HCT116 (cell line): ENCODE data around the gene ZNF282. TPM values are rescaled to one million over a fixed set of nuclear protein-coding genes. Genes with fewer than 3 reads are reported as not detected.

Source experiments
- ATAC-seq: fragments of 200-7000 bp; cut with Tn5 transposase; 2 replicates; pipeline ENCODE4 v1.9.1; 2020; ENCODE audit warnings: mild to moderate bottlenecking, moderate library complexity
- BruUV-seq: library from RNA; stranded (reverse); fragments of 400-500 nt; replicated peaks from 2 replicates; lab custom pipeline; 2021; lab: Mats Ljungman, UMichigan
- CTCF ChIA-PET: fragments of 300-600 bp; sonication (Branson Sonifier 250); formaldehyde crosslinking; loops from one replicate; lab custom pipeline; 2021; ENCODE audit warnings: antibody characterized with exemption; lab: Charles Lee
- POLR2A ChIA-PET: fragments of 300-600, 350-600 bp; sonication (Branson Sonifier 250); formaldehyde crosslinking; loops from one replicate; lab custom pipeline; 2021; ENCODE audit warnings: antibody characterized with exemption; lab: Charles Lee
- RAD21 ChIA-PET, 2 experiments: fragments of 300-600 bp; sonication (Branson Sonifier 250); formaldehyde crosslinking; loops; one replicate each; lab custom pipeline; 2023; ENCODE audit warnings: low total read pairs in 2 of 2; ENCODE audit not compliant: uncharacterized antibody in 2 of 2, unreplicated experiment in 2 of 2, low non-redundant PET in 1 of 2; lab: Charles Lee
- DNase-seq: peaks from one replicate; pipeline ENCODE4 v3.0.0-alpha.2; 2010; ENCODE audit warnings: low read depth, low spot score
- H2AFZ ChIP-seq: fragments of 200-600 bp; shearing (Covaris generic), sonication (generic); 2 replicates; pipeline ENCODE4 v1.6.1; 2017; ENCODE audit warnings: low read depth, mixed run types, mixed read lengths, antibody characterized with exemption, low read length; ENCODE audit not compliant: poor library complexity, severe bottlenecking
- H3K27ac ChIP-seq: 2 replicates; pipeline ENCODE4 v1.5.1; 2012; ENCODE audit warnings: low read depth, low read length
- H3K27me3 ChIP-seq: fragments of 200-600 bp; sonication (generic); 2 replicates; pipeline ENCODE4 v1.6.1; 2016; ENCODE audit warnings: mixed run types, low read length, mixed read lengths; ENCODE audit not compliant: insufficient read depth
- H3K36me3 ChIP-seq, 2 experiments: fragments of 200-500 bp in 1 of 2; fragments of 200-600 bp in 1 of 2; sonication (Bioruptor generic) in 1 of 2; sonication (generic) in 1 of 2; 2 replicates each; pipeline versions ENCODE4 v1.5.1 to v1.6.1; 2014 to 2016; ENCODE audit warnings: low read length in 2 of 2, inconsistent platforms in 1 of 2, mixed read lengths in 1 of 2, mixed run types in 1 of 2; ENCODE audit not compliant: insufficient read depth in 2 of 2, control insufficient read depth in 1 of 2
- H3K4me1 ChIP-seq, 2 experiments: fragments of 200-600 bp in 1 of 2; sonication (generic) in 1 of 2; 2 replicates each; pipeline versions ENCODE4 v1.5.1 to v1.6.1; 2012 to 2017; ENCODE audit warnings: low read length in 2 of 2, inconsistent platforms in 1 of 2, mild to moderate bottlenecking in 1 of 2, mixed read lengths in 1 of 2, mixed run types in 1 of 2, moderate library complexity in 1 of 2; ENCODE audit not compliant: insufficient read depth in 2 of 2, control insufficient read depth in 1 of 2
- H3K4me2 ChIP-seq: fragments of 200-600 bp; sonication (generic); 2 replicates; pipeline ENCODE4 v1.6.1; 2017; ENCODE audit warnings: mixed run types, low read length, mixed read lengths
- H3K4me3 ChIP-seq, 2 experiments: fragments of 200-600 bp in 1 of 2; sonication (generic) in 1 of 2; replicated peaks in 1 of 2; 2 replicates each; pipeline ENCODE4 v1.5.1; 2011 to 2016; ENCODE audit warnings: low read length in 2 of 2, control low read depth in 1 of 2, low read depth in 1 of 2, mild to moderate bottlenecking in 1 of 2, mixed read lengths in 1 of 2, mixed run types in 1 of 2
- H3K79me2 ChIP-seq: fragments of 200-600 bp; sonication (generic); 2 replicates; pipeline ENCODE4 v1.6.1; 2017; ENCODE audit warnings: mild to moderate bottlenecking, mixed run types, low read length, moderate library complexity, mixed read lengths; ENCODE audit not compliant: insufficient read depth
- H3K9ac ChIP-seq: fragments of 200-600 bp; sonication (generic); 2 replicates; pipeline ENCODE4 v1.6.1; 2016; ENCODE audit warnings: low read length, mixed read lengths
- H3K9me2 ChIP-seq: fragments of 200-600 bp; sonication (generic), shearing (Covaris generic); 2 replicates; pipeline ENCODE4 v1.6.1; 2017; ENCODE audit warnings: mixed run types, mild to moderate bottlenecking, moderate library complexity; ENCODE audit not compliant: insufficient read depth
- H3K9me3 ChIP-seq, 2 experiments: fragments of 200-500 bp in 1 of 2; fragments of 200-600 bp in 1 of 2; sonication (Bioruptor generic) in 1 of 2; sonication (generic) in 1 of 2; 2 replicates each; pipeline ENCODE4 v1.6.1; 2014 to 2017; ENCODE audit warnings: low read length in 2 of 2, mixed read lengths in 2 of 2, inconsistent platforms in 1 of 2, low read depth in 1 of 2, mild to moderate bottlenecking in 1 of 2, mixed run types in 1 of 2, moderate library complexity in 1 of 2; ENCODE audit not compliant: control insufficient read depth in 1 of 2, insufficient read depth in 1 of 2
- H4K20me1 ChIP-seq: fragments of 200-600 bp; sonication (generic), shearing (Covaris generic); 2 replicates; pipeline ENCODE4 v1.6.1; 2017; ENCODE audit warnings: mixed run types, mild to moderate bottlenecking, moderate library complexity; ENCODE audit not compliant: insufficient read depth
- CBX3 ChIP-seq: IDR thresholded peaks from 2 replicates; pipeline ENCODE4 v1.6.1; 2012; ENCODE audit warnings: low read depth
- EZH2phosphoT487 ChIP-seq: fragments of 200-600 bp; IDR thresholded peaks from 2 replicates; pipeline ENCODE4 v1.6.1; 2018; ENCODE audit warnings: antibody characterized with exemption, borderline replicate concordance
- FOSL1 ChIP-seq: IDR thresholded peaks from 2 replicates; pipeline ENCODE4 v1.6.1; 2012; ENCODE audit warnings: low read depth
- JUND ChIP-seq: IDR thresholded peaks from 2 replicates; pipeline ENCODE4 v1.6.1; 2012
- POLR2AphosphoS5 ChIP-seq: IDR thresholded peaks from 2 replicates; pipeline ENCODE4 v1.6.1; 2011; ENCODE audit warnings: mild to moderate bottlenecking, low read depth, low read length, moderate library complexity
- RAD21 ChIP-seq: IDR thresholded peaks from 2 replicates; pipeline ENCODE4 v1.6.1; 2012; ENCODE audit warnings: low read depth, mild to moderate bottlenecking
- SIN3A ChIP-seq: IDR thresholded peaks from 2 replicates; pipeline ENCODE4 v1.6.1; 2012; ENCODE audit warnings: low read depth
- SP1 ChIP-seq: IDR thresholded peaks from 2 replicates; pipeline ENCODE4 v1.6.1; 2012; ENCODE audit warnings: low read depth
- SRF ChIP-seq: IDR thresholded peaks from 2 replicates; pipeline ENCODE4 v1.6.1; 2012; ENCODE audit warnings: low read depth
- ZNF274 ChIP-seq: fragments of 200-500 bp; sonication (Bioruptor generic); IDR thresholded peaks from 2 replicates; pipeline ENCODE4 v1.6.1; 2014; ENCODE audit warnings: mild to moderate bottlenecking, low read depth, low read length, inconsistent platforms
- intact Hi-C: fragments of 100-400 bp; cut with micrococcal nuclease; formaldehyde crosslinking; loops from 2 replicates; pipeline ENCODE4 v1.10.0; 2022
- total RNA-seq: library from RNA; stranded (reverse); gene quantifications from one replicate; pipeline ENCODE4 v1.2.1, GENCODE V29; 2021; ENCODE audit not compliant: unreplicated experiment
- TF ChIP-seq, protein P1 (sequence below): IDR thresholded peaks from 2 replicates; pipeline ENCODE4 v1.6.1; 2012; ENCODE audit warnings: low read depth
- TF ChIP-seq, protein P2 (sequence below): IDR thresholded peaks from 2 replicates; pipeline ENCODE4 v1.6.1; 2012
- TF ChIP-seq, protein P3 (sequence below): IDR thresholded peaks from 2 replicates; pipeline ENCODE4 v1.6.1; 2011; ENCODE audit warnings: mild to moderate bottlenecking, low read length, moderate library complexity; ENCODE audit not compliant: insufficient replicate concordance; ENCODE audit errors: extremely low read depth

Gene ZNF282
- total RNA-seq, 1 experiment from 2014 or later = 30.4 TPM

DNA sequence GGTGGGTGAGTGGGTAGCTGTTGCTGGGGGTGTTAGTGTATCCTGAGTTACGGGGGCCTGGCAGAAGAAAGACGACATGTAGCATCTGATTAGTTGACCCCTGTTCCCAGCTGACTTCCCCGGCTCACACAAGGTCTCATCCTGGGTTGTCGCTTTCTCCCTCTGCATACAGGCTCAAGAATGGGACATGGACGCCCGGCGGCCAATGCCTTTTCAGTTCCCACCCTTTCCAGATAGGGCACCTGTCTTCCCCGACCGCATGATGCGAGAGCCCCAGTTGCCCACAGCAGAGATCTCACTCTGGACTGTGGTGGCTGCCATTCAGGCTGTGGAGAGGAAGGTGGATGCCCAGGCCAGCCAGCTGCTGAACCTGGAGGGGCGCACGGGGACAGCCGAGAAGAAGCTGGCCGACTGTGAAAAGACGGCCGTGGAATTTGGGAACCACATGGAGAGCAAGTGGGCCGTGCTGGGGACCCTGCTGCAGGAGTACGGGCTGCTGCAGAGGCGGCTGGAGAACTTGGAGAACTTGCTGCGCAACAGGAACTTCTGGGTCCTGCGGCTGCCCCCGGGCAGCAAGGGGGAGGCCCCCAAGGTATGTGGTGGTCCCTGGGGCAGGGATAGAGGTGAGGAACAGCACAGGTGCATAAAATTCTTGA is 2.9 kb downstream of the ZNF282 start:
- ChIA-PET RAD21 (no interaction called here), CTCF (no interaction called here), POLR2A (no interaction called here)
- Histone ChIP-seq H3K27ac (no peak overlapping the region), H3K27me3 (no peaks in the 10 kb centered on the region), H2AFZ (no peak overlapping the region), H3K9me3 (peaks cover 0 to 3% of the 10 kb centered on the region in 2 experiments; a peak in 1 of 4 replicates), H3K4me1 (peaks cover 10 to 17% of the 10 kb centered on the region in 2 experiments), H3K9me2 (no peaks in the 10 kb centered on the region), H3K4me2 (no peak overlapping the region), H3K79me2 (peaks cover 67% of the 10 kb centered on the region), H4K20me1 (no peaks in the 10 kb centered on the region), H3K9ac (no peak overlapping the region), H3K36me3 (peaks cover 35 to 37% of the 10 kb centered on the region in 2 experiments), H3K4me3 (no peak overlapping the region)
- ATAC-seq (no peak), DNase-seq (no peak)
- intact Hi-C loops = loop anchor here (5.0 kb wide), 1 partner anchor 34 kb away; no protein-coding TSS in a partner anchor
- BruUV-seq = no TSS peak
- TF ChIP-seq, protein P1, sequence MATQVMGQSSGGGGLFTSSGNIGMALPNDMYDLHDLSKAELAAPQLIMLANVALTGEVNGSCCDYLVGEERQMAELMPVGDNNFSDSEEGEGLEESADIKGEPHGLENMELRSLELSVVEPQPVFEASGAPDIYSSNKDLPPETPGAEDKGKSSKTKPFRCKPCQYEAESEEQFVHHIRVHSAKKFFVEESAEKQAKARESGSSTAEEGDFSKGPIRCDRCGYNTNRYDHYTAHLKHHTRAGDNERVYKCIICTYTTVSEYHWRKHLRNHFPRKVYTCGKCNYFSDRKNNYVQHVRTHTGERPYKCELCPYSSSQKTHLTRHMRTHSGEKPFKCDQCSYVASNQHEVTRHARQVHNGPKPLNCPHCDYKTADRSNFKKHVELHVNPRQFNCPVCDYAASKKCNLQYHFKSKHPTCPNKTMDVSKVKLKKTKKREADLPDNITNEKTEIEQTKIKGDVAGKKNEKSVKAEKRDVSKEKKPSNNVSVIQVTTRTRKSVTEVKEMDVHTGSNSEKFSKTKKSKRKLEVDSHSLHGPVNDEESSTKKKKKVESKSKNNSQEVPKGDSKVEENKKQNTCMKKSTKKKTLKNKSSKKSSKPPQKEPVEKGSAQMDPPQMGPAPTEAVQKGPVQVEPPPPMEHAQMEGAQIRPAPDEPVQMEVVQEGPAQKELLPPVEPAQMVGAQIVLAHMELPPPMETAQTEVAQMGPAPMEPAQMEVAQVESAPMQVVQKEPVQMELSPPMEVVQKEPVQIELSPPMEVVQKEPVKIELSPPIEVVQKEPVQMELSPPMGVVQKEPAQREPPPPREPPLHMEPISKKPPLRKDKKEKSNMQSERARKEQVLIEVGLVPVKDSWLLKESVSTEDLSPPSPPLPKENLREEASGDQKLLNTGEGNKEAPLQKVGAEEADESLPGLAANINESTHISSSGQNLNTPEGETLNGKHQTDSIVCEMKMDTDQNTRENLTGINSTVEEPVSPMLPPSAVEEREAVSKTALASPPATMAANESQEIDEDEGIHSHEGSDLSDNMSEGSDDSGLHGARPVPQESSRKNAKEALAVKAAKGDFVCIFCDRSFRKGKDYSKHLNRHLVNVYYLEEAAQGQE = no peak
- TF ChIP-seq, protein P2, sequence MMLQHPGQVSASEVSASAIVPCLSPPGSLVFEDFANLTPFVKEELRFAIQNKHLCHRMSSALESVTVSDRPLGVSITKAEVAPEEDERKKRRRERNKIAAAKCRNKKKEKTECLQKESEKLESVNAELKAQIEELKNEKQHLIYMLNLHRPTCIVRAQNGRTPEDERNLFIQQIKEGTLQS = no peak
- TF ChIP-seq SIN3A = no peak
- TF ChIP-seq SRF = no peak
- no peak for TF ChIP-seq ZNF274
- TF ChIP-seq, protein P3, sequence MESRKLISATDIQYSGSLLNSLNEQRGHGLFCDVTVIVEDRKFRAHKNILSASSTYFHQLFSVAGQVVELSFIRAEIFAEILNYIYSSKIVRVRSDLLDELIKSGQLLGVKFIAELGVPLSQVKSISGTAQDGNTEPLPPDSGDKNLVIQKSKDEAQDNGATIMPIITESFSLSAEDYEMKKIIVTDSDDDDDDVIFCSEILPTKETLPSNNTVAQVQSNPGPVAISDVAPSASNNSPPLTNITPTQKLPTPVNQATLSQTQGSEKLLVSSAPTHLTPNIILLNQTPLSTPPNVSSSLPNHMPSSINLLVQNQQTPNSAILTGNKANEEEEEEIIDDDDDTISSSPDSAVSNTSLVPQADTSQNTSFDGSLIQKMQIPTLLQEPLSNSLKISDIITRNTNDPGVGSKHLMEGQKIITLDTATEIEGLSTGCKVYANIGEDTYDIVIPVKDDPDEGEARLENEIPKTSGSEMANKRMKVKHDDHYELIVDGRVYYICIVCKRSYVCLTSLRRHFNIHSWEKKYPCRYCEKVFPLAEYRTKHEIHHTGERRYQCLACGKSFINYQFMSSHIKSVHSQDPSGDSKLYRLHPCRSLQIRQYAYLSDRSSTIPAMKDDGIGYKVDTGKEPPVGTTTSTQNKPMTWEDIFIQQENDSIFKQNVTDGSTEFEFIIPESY = no peak
- TF ChIP-seq SP1 = no peak
- no peak for TF ChIP-seq JUND
- TF ChIP-seq CBX3 = no peak
- TF ChIP-seq EZH2phosphoT487 = no peak
- TF ChIP-seq FOSL1 = no peak
- TF ChIP-seq POLR2AphosphoS5 = no peak
- no peak for TF ChIP-seq RAD21
